HG03108 (cell line): ENCODE data around the gene ERICH2.
"Not testable (repeated sequence)": the region's sequence is repeated elsewhere in the genome, so short reads cannot be mapped to it uniquely, and the experiment has no call there.

ENCODE experiments used
- ATAC-seq: cut with Tn5 transposase; IDR thresholded peaks from one replicate; pipeline ENCODE4 v1.9.1; 2021; ENCODE audit warnings: moderate library complexity; ENCODE audit not compliant: unreplicated experiment

ERICH2 gene

GRCh38 chr2:170770008-170770605, at the start of gene ERICH2:
Gene ERICH2 (plus strand): TSS chr2:170770378. CDS start chr2:170770682, 304 bp downstream.
- ATAC-seq, result peak; percentile 50

GRCh38 chr2:170721678-170722077, 48.5 kb upstream of the ERICH2 start:
- ATAC-seq, result no peak

GRCh38 chr2:170722301-170722700, 47.9 kb upstream of the ERICH2 start:
- ATAC-seq, result no peak

- no peak for ATAC-seq
Observed at GRCh38 chr2:170723446-170723958, 46.7 kb upstream of the ERICH2 start.

- ATAC-seq, result no peak
Observed at GRCh38 chr2:170733798-170734600, 36.2 kb upstream of the ERICH2 start.

- not testable (repeated sequence) for ATAC-seq
Observed at GRCh38 chr2:170734601-170735000, 35.6 kb upstream of the ERICH2 start.

GRCh38 chr2:170736628-170737027, 33.5 kb upstream of the ERICH2 start:
- no peak for ATAC-seq

- ATAC-seq, result no peak
Observed at GRCh38 chr2:170737406-170737805, 32.8 kb upstream of the ERICH2 start.

GRCh38 chr2:170737821-170738220, 32.4 kb upstream of the ERICH2 start:
- no peak for ATAC-seq

- ATAC-seq, result no peak
Observed at GRCh38 chr2:170739048-170739447, 31.1 kb upstream of the ERICH2 start.

- no peak for ATAC-seq
Observed at GRCh38 chr2:170739507-170740046, 30.6 kb upstream of the ERICH2 start.

- no peak for ATAC-seq
Observed at GRCh38 chr2:170740660-170741059, 29.5 kb upstream of the ERICH2 start.

- ATAC-seq, result no peak
Observed at GRCh38 chr2:170742000-170742399, 28.2 kb upstream of the ERICH2 start.

- ATAC-seq, result no peak
Observed at GRCh38 chr2:170742896-170743529, 27.2 kb upstream of the ERICH2 start.

- ATAC-seq, result no peak
Observed at GRCh38 chr2:170743530-170744239, 26.5 kb upstream of the ERICH2 start.

- no peak for ATAC-seq
Observed at GRCh38 chr2:170744248-170745002, 25.8 kb upstream of the ERICH2 start.

GRCh38 chr2:170745305-170745704, 24.9 kb upstream of the ERICH2 start:
- ATAC-seq, result no peak

- ATAC-seq, result no peak
Observed at GRCh38 chr2:170747921-170748320, 22.3 kb upstream of the ERICH2 start.

- not testable (repeated sequence) for ATAC-seq
Observed at GRCh38 chr2:170751555-170751954, 18.6 kb upstream of the ERICH2 start.

GRCh38 chr2:170761572-170761971, 8.6 kb upstream of the ERICH2 start:
- no peak for ATAC-seq
